ENCODE measurements around the gene TDRD1. TPM values are rescaled to one million over a fixed set of nuclear protein-coding genes. Genes with fewer than 3 reads are reported as not detected.

The TDRD1 gene
- total and polyA plus RNA-seq, 10 of the 15 experiments (the other 5 are each of a cell fraction or from before 2014, with no cell fraction given): 0.03 to 0.04 TPM; not detected in 8

- in situ Hi-C loops (cut with MboI) (no loop called here), intact Hi-C loops (cut with micrococcal nuclease; ENCODE audit: unreplicated experiment) (no loop called here)
- CTCF ChIA-PET: interaction anchor here (1.5 kb wide), 1 partner anchor 49 kb away, joined by 4 read pairs; no protein-coding TSS in a partner anchor
- no peak overlapping the region for H3K27ac ChIP-seq (ENCODE audit: control insufficient read depth, insufficient read depth)
- ATAC-seq: no peak
- H3K4me1 ChIP-seq (ENCODE audit: control insufficient read depth, insufficient read depth, low read length): no peaks in the 10 kb centered on the region
- H3K4me2 ChIP-seq (ENCODE audit: control insufficient read depth, insufficient read depth): no peak overlapping the region
- H3K27me3 ChIP-seq (replicated peaks in 1 of 2; ENCODE audit: control insufficient read depth in 2 of 2, insufficient read depth in 2 of 2, low read length in 1 of 2): no peaks in the 10 kb centered on the region
- H3K4me3 ChIP-seq: no peak overlapping the region
- POLR2A ChIA-PET: no interaction called here
- H3K36me3 ChIP-seq (ENCODE audit: control insufficient read depth in 2 of 2, insufficient read depth in 2 of 2, low read length in 1 of 2): no peaks in the 10 kb centered on the region
- H3K9me3 ChIP-seq (replicated peaks; ENCODE audit: control insufficient read depth, insufficient read depth, low read length): no peaks in the 10 kb centered on the region
- SMC1A ChIA-PET (ENCODE audit: uncharacterized antibody, unreplicated experiment): interaction anchor here (0.6 to 1.1 kb wide), 3 partner anchors 186 to 457 kb away, joined by 3 read pairs; no protein-coding TSS in a partner anchor
- H3K79me2 ChIP-seq (ENCODE audit: control insufficient read depth, insufficient read depth, low read length): no peaks in the 10 kb centered on the region
- no peak overlapping the region for H2AFZ ChIP-seq (ENCODE audit: control insufficient read depth, low read depth, low read length)
- TF ChIP-seq STAT3 (IDR thresholded peaks at IDR 0.05; ENCODE audit: low read depth, low read length): no peak
- 0 out of 2 replicates have a peak, but pooled peaks have one; percentile 41 for TF ChIP-seq NFYB (IDR thresholded peaks at IDR 0.05; ENCODE audit: insufficient read depth, low read depth, low read length)
- TF ChIP-seq CBX5 (IDR thresholded peaks at IDR 0.05; ENCODE audit: low read depth): no peak
- FAIRE-seq: no peak
- 92% methylated on average over 1 of the region's 1 CpG for WGBS (ENCODE audit: insufficient coverage, insufficient replicate concordance, low lambda C conversion rate, missing lambda C conversion rate)
- BruUV-seq (replicated peaks): no TSS peak
- RAD21 ChIA-PET (ENCODE audit: unreplicated experiment): no interaction called here
- H3K9ac ChIP-seq (ENCODE audit: control insufficient read depth, insufficient read depth, low read length): no peak overlapping the region
- no peaks in the 10 kb centered on the region for H4K20me1 ChIP-seq (ENCODE audit: control insufficient read depth, insufficient read depth)
- no peak for DNase-seq (ENCODE audit: low read depth, low spot score)
Measured at GRCh38 chr10:114255227-114255626, 76.1 kb downstream of the TDRD1 start.

- POLR2A ChIA-PET: no interaction called here
- FAIRE-seq: no peak
- TF ChIP-seq HDAC2 (IDR thresholded peaks at IDR 0.05) (no peak), ZSCAN29 (IDR thresholded peaks at IDR 0.05) (no peak), STAT3 (IDR thresholded peaks at IDR 0.05; ENCODE audit: low read depth, low read length) (no peak), HDGF (IDR thresholded peaks at IDR 0.05) (no peak), MEF2A (IDR thresholded peaks at IDR 0.05; ENCODE audit: insufficient read depth, low read depth, low read length) (no peak), RAD21 (IDR thresholded peaks at IDR 0.05; ENCODE audit: insufficient read depth, low read depth, low read length) (no peak), BCL11A (IDR thresholded peaks at IDR 0.05; ENCODE audit: low read depth, low read length) (no peak), NKRF (conservative IDR thresholded peaks at IDR 0.05) (no peak), CEBPB (IDR thresholded peaks at IDR 0.05; ENCODE audit: borderline replicate concordance in 1 of 2, low read depth in 2 of 2, low read length in 2 of 2) (no peak), NR2C2 (IDR thresholded peaks at IDR 0.05; ENCODE audit: borderline replicate concordance, control insufficient read depth, insufficient read length, low read depth) (no peak), SIN3A (IDR thresholded peaks at IDR 0.05; ENCODE audit: low read depth, low read length) (no peak), POLR2AphosphoS5 (IDR thresholded peaks at IDR 0.05; ENCODE audit: low read length) (no peak), NBN (IDR thresholded peaks at IDR 0.05) (no peak)
Measured at GRCh38 chr10:114256008-114256765, 77.0 kb downstream of the TDRD1 start.

More at GRCh38 chr10:114256008-114256765, 77.0 kb downstream of the TDRD1 start:
- Histone ChIP-seq H3K27ac (ENCODE audit: control insufficient read depth, insufficient read depth) (no peak overlapping the region), H3K4me3 (no peak overlapping the region), H3K9ac (ENCODE audit: control insufficient read depth, insufficient read depth, low read length) (no peak overlapping the region), H3K9me3 (replicated peaks; ENCODE audit: control insufficient read depth, insufficient read depth, low read length) (no peaks in the 10 kb centered on the region), H3K27me3 (replicated peaks in 1 of 2; ENCODE audit: control insufficient read depth in 2 of 2, insufficient read depth in 2 of 2, low read length in 1 of 2) (no peaks in the 10 kb centered on the region), H3K4me2 (ENCODE audit: control insufficient read depth, insufficient read depth) (no peak overlapping the region), H3K79me2 (ENCODE audit: control insufficient read depth, insufficient read depth, low read length) (no peaks in the 10 kb centered on the region), H4K20me1 (ENCODE audit: control insufficient read depth, insufficient read depth) (no peaks in the 10 kb centered on the region), H2AFZ (ENCODE audit: control insufficient read depth, low read depth, low read length) (no peak overlapping the region), H3K36me3 (ENCODE audit: control insufficient read depth in 2 of 2, insufficient read depth in 2 of 2, low read length in 1 of 2) (no peaks in the 10 kb centered on the region), H3K4me1 (ENCODE audit: control insufficient read depth, insufficient read depth, low read length) (peaks cover 2% of the 10 kb centered on the region; the same call in 1 of the 2 replicates)
- intact Hi-C loops (cut with micrococcal nuclease; ENCODE audit: unreplicated experiment) (no loop called here), in situ Hi-C loops (cut with MboI) (no loop called here)
- BruUV-seq (replicated peaks): no TSS peak
- CTCF ChIA-PET: interaction anchor here (1.5 kb wide), 1 partner anchor 48 kb away, joined by 4 read pairs; no protein-coding TSS in a partner anchor
- ATAC-seq: no peak
- DNase-seq (ENCODE audit: low read depth, low spot score): no peak
- SMC1A ChIA-PET (ENCODE audit: uncharacterized antibody, unreplicated experiment): interaction anchor here (1.1 kb wide), 1 partner anchor 458 kb away, joined by 3 read pairs; no protein-coding TSS in a partner anchor
- WGBS (ENCODE audit: insufficient coverage, insufficient replicate concordance, low lambda C conversion rate, missing lambda C conversion rate): 28% methylated on average over 12 of the region's 12 CpGs
- RAD21 ChIA-PET (ENCODE audit: unreplicated experiment): no interaction called here
